HepG2 (cell line): ENCODE data around the gene ZNF433. TPM values are rescaled to one million over a fixed set of nuclear protein-coding genes. Genes with fewer than 3 reads are reported as not detected.

ENCODE experiments used
- ESRRA ChIP-seq: sonication (generic); formaldehyde crosslinking; IDR thresholded peaks from 2 replicates; pipeline ENCODE4 v1.5.1; 2020; ENCODE audit warnings: mild to moderate bottlenecking, low read depth, missing genetic modification reagents
- FOSL2 ChIP-seq: sonication (generic); formaldehyde crosslinking; IDR thresholded peaks from 2 replicates; pipeline ENCODE4 v1.4.0; 2020; ENCODE audit warnings: missing genetic modification reagents
- GATA4 ChIP-seq: sonication (generic); IDR thresholded peaks from 2 replicates; pipeline ENCODE4 v1.6.1; 2016; ENCODE audit warnings: antibody characterized with exemption, low read depth, borderline replicate concordance
- HHEX ChIP-seq: IDR thresholded peaks from 2 replicates; pipeline ENCODE4 v1.6.1; 2016; ENCODE audit warnings: control low read depth
- HOMEZ ChIP-seq: IDR thresholded peaks from 2 replicates; pipeline ENCODE4 v1.6.1; 2016; ENCODE audit warnings: low read depth
- HOXA5 ChIP-seq: sonication (generic); formaldehyde crosslinking; IDR thresholded peaks from 2 replicates; pipeline ENCODE4 v1.4.0; 2020; ENCODE audit warnings: missing genetic modification reagents
- MED1 ChIP-seq: sonication (generic); formaldehyde crosslinking; IDR thresholded peaks from 2 replicates; pipeline ENCODE4 v1.4.0; 2020; ENCODE audit warnings: missing genetic modification reagents
- PRDM10 ChIP-seq: sonication (generic); formaldehyde crosslinking; IDR thresholded peaks from 2 replicates; pipeline ENCODE4 v1.4.0; 2020; ENCODE audit warnings: low read depth, missing genetic modification reagents
- RARA ChIP-seq: IDR thresholded peaks from 2 replicates; pipeline ENCODE4 v1.6.1; 2016; ENCODE audit warnings: missing genetic modification reagents, missing compliant biosample characterization
- REXO4 ChIP-seq: sonication (generic); formaldehyde crosslinking; IDR thresholded peaks from 2 replicates; pipeline ENCODE4 v1.8.0; 2022; ENCODE audit warnings: missing genetic modification reagents, mild to moderate bottlenecking, borderline replicate concordance
- RORA ChIP-seq: sonication (generic); formaldehyde crosslinking; IDR thresholded peaks from 2 replicates; pipeline ENCODE4 v1.5.0; 2020; ENCODE audit warnings: mild to moderate bottlenecking, missing genetic modification reagents, moderate library complexity
- SMARCE1 ChIP-seq: fragments of 450-650 bp; IDR thresholded peaks from 2 replicates; pipeline ENCODE4 v1.6.1; 2017; ENCODE audit warnings: borderline replicate concordance
- ZNF10 ChIP-seq: sonication (generic); formaldehyde crosslinking; IDR thresholded peaks from 2 replicates; pipeline ENCODE4 v1.4.0; 2020; ENCODE audit warnings: mild to moderate bottlenecking, low read depth, missing genetic modification reagents, borderline replicate concordance
- ZNF224 ChIP-seq: sonication (generic); formaldehyde crosslinking; IDR thresholded peaks from 2 replicates; pipeline ENCODE4 v1.5.0; 2020; ENCODE audit warnings: mild to moderate bottlenecking, missing genetic modification reagents
- ZNF256 ChIP-seq: sonication (generic); formaldehyde crosslinking; conservative IDR thresholded peaks from 2 replicates; pipeline ENCODE4 v1.4.0; 2020; ENCODE audit warnings: missing genetic modification reagents
- ZNF441 ChIP-seq: sonication (generic); formaldehyde crosslinking; IDR thresholded peaks from 2 replicates; pipeline ENCODE4 v1.7.0; 2021; ENCODE audit warnings: missing genetic modification reagents, borderline replicate concordance
- polyA plus RNA-seq, 8 experiments: library from polyadenylated mRNA; depleted of rRNA in 3 of 8; stranded (reverse) in 7 of 8; unstranded in 1 of 8; fragments of >200 nt; fragmentation: Illumina TruSeq in 4 of 8; extraction: Trizol in 4 of 8; gene quantifications; 2 replicates each; pipeline versions ENCODE4 v1.2.1 to v1.2.3, GENCODE V29; 2011 to 2016; ENCODE audit warnings: low read depth in 4 of 8, missing spikeins in 1 of 8, mixed read lengths in 1 of 8; ENCODE audit not compliant: insufficient read depth in 1 of 8
- total RNA-seq, 5 experiments: library from RNA; depleted of rRNA; stranded (reverse); fragments of >200 nt; fragmentation: Illumina TruSeq; extraction: Trizol; gene quantifications; 2 replicates each; pipeline ENCODE4 v1.2.3, GENCODE V29; 2016; ENCODE audit warnings: low read depth in 1 of 5
- TF ChIP-seq, protein P1 (sequence below): sonication (generic); formaldehyde crosslinking; IDR thresholded peaks from 2 replicates; pipeline ENCODE4 v1.5.1; 2020; ENCODE audit warnings: mild to moderate bottlenecking, missing genetic modification reagents, moderate library complexity
- TF ChIP-seq, protein P2 (sequence below): IDR thresholded peaks from 2 replicates; pipeline ENCODE4 v1.4.0; 2020; ENCODE audit warnings: mild to moderate bottlenecking, missing genetic modification reagents

Gene ZNF433
- total and polyA plus RNA-seq, 2 of the 13 experiments (the other 11 are each of a cell fraction or from before 2014, with no cell fraction given): 1.8 to 4.9 TPM

DNA sequence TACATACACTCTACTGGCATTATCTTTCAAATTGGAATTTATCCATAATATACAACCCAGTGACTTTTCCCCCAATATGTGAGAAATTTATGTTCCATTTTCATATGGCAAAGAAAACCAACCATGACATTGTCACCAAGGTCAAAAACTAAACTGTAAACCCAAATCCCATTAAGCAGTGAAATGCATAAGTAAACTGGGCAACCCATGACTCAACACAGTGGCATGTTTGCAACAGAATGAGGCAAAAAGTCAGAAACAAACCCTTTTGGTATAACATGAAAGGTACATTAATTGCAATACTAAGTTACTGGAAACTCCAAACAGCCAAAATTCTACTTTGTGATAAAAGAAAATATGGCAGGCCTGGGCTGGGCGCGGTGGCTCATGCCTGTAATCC lies 12.4 kb upstream of the ZNF433 start (continued):
- TF ChIP-seq MED1 (peak; percentile 53), ZNF10 (no peak), FOSL2 (CRISPR knock-in tag) (peak; percentile 94), HOMEZ (peak; percentile 80; the same call in 1 of the 2 replicates), GATA4 (no peak), ZNF441 (CRISPR knock-in tag) (0 out of 2 replicates have a peak, but pooled peaks have one; percentile 33), ESRRA (CRISPR knock-in tag) (peak; percentile 92), REXO4 (CRISPR knock-in tag) (no peak), HOXA5 (no peak), ZNF256 (CRISPR knock-in tag) (no peak), SMARCE1 (no peak), ZNF224 (CRISPR knock-in tag) (no peak), RORA (CRISPR knock-in tag) (no peak), RARA (CRISPR knock-in tag) (peak; percentile 54), PRDM10 (CRISPR knock-in tag) (no peak), HHEX (no peak)
- TF ChIP-seq, protein P1, sequence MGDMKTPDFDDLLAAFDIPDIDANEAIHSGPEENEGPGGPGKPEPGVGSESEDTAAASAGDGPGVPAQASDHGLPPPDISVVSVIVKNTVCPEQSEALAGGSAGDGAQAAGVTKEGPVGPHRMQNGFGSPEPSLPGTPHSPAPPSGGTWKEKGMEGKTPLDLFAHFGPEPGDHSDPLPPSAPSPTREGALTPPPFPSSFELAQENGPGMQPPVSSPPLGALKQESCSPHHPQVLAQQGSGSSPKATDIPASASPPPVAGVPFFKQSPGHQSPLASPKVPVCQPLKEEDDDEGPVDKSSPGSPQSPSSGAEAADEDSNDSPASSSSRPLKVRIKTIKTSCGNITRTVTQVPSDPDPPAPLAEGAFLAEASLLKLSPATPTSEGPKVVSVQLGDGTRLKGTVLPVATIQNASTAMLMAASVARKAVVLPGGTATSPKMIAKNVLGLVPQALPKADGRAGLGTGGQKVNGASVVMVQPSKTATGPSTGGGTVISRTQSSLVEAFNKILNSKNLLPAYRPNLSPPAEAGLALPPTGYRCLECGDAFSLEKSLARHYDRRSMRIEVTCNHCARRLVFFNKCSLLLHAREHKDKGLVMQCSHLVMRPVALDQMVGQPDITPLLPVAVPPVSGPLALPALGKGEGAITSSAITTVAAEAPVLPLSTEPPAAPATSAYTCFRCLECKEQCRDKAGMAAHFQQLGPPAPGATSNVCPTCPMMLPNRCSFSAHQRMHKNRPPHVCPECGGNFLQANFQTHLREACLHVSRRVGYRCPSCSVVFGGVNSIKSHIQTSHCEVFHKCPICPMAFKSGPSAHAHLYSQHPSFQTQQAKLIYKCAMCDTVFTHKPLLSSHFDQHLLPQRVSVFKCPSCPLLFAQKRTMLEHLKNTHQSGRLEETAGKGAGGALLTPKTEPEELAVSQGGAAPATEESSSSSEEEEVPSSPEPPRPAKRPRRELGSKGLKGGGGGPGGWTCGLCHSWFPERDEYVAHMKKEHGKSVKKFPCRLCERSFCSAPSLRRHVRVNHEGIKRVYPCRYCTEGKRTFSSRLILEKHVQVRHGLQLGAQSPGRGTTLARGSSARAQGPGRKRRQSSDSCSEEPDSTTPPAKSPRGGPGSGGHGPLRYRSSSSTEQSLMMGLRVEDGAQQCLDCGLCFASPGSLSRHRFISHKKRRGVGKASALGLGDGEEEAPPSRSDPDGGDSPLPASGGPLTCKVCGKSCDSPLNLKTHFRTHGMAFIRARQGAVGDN (CRISPR knock-in tag): no peak
- TF ChIP-seq, protein P2, sequence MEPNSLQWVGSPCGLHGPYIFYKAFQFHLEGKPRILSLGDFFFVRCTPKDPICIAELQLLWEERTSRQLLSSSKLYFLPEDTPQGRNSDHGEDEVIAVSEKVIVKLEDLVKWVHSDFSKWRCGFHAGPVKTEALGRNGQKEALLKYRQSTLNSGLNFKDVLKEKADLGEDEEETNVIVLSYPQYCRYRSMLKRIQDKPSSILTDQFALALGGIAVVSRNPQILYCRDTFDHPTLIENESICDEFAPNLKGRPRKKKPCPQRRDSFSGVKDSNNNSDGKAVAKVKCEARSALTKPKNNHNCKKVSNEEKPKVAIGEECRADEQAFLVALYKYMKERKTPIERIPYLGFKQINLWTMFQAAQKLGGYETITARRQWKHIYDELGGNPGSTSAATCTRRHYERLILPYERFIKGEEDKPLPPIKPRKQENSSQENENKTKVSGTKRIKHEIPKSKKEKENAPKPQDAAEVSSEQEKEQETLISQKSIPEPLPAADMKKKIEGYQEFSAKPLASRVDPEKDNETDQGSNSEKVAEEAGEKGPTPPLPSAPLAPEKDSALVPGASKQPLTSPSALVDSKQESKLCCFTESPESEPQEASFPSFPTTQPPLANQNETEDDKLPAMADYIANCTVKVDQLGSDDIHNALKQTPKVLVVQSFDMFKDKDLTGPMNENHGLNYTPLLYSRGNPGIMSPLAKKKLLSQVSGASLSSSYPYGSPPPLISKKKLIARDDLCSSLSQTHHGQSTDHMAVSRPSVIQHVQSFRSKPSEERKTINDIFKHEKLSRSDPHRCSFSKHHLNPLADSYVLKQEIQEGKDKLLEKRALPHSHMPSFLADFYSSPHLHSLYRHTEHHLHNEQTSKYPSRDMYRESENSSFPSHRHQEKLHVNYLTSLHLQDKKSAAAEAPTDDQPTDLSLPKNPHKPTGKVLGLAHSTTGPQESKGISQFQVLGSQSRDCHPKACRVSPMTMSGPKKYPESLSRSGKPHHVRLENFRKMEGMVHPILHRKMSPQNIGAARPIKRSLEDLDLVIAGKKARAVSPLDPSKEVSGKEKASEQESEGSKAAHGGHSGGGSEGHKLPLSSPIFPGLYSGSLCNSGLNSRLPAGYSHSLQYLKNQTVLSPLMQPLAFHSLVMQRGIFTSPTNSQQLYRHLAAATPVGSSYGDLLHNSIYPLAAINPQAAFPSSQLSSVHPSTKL (CRISPR knock-in tag): peak; percentile 76
